ENCODE data around the gene LRRC28.
A peak's percentile ranks its signal among the peaks of the same experiment; 100 is the strongest.

The LRRC28 gene

GRCh38 chr15:99250001-99250400 is 1.3 kb upstream of the LRRC28 start:
- no peak for DNase-seq

GRCh38 chr15:99250494-99250856 is 806 bp upstream of the LRRC28 start:
- no peak for DNase-seq

GRCh38 chr15:99252326-99252725 is 1.0 kb downstream of the LRRC28 start:
- peak; percentile 34 for DNase-seq

- no peak for DNase-seq
Observed at GRCh38 chr15:99253381-99254090, 2.3 kb downstream of the LRRC28 start.

GRCh38 chr15:99257107-99257750 is 5.9 kb downstream of the LRRC28 start:
- no peak for DNase-seq

GRCh38 chr15:99264125-99264524 is 12.8 kb downstream of the LRRC28 start:
- DNase-seq: no peak

- DNase-seq: no peak
Observed at GRCh38 chr15:99265541-99266070, 14.3 kb downstream of the LRRC28 start.

- DNase-seq: no peak
Observed at GRCh38 chr15:99267957-99268356, 16.7 kb downstream of the LRRC28 start.

GRCh38 chr15:99268431-99268830 is 17.1 kb downstream of the LRRC28 start:
- DNase-seq: no peak

- DNase-seq: no peak
Observed at GRCh38 chr15:99273801-99274200, 22.5 kb downstream of the LRRC28 start.

- no peak for DNase-seq
Observed at GRCh38 chr15:99275061-99275460, 23.8 kb downstream of the LRRC28 start.

GRCh38 chr15:99275525-99276128 is 24.3 kb downstream of the LRRC28 start:
- no peak for DNase-seq

GRCh38 chr15:99279290-99279689 is 28.0 kb downstream of the LRRC28 start:
- DNase-seq: no peak

- DNase-seq: no peak
Observed at GRCh38 chr15:99279827-99280226, 28.5 kb downstream of the LRRC28 start.

GRCh38 chr15:99282121-99282520 is 30.8 kb downstream of the LRRC28 start:
- no peak for DNase-seq

- no peak for DNase-seq
Observed at GRCh38 chr15:99282586-99282985, 31.3 kb downstream of the LRRC28 start.

- DNase-seq: no peak
Observed at GRCh38 chr15:99283717-99284116, 32.4 kb downstream of the LRRC28 start.

- DNase-seq: no peak
Observed at GRCh38 chr15:99291643-99292042, 40.4 kb downstream of the LRRC28 start.

GRCh38 chr15:99295840-99296239 is 44.6 kb downstream of the LRRC28 start:
- no peak for DNase-seq

GRCh38 chr15:99296386-99296785 is 45.1 kb downstream of the LRRC28 start:
- DNase-seq: no peak

- DNase-seq: no peak
Observed at GRCh38 chr15:99303907-99304306, 52.6 kb downstream of the LRRC28 start.

GRCh38 chr15:99305761-99306505 is 54.7 kb downstream of the LRRC28 start:
- DNase-seq: peak; percentile 24

- DNase-seq: no peak
Observed at GRCh38 chr15:99306694-99307338, 55.5 kb downstream of the LRRC28 start.
